T-cell (primary cell): ENCODE results near the gene SLC6A1. TPM values are rescaled to one million over a fixed set of nuclear protein-coding genes. Genes with fewer than 3 reads are reported as not detected.

Experiments used
- ATAC-seq, 4 experiments: fragments of 200-7000 bp in 3 of 4; fragments of 150-1000 bp in 1 of 4; cut with Tn5 transposase; replicated peaks in 1 of 4; 1 replicate in 3 of 4; 2 replicates in 1 of 4; pipeline ENCODE4 v1.10.0; 2021; ENCODE audit warnings: moderate library complexity in 3 of 4, mild to moderate bottlenecking in 2 of 4, moderate number of reproducible peaks in 1 of 4
- CTCF ChIA-PET, 2 donors: fragments of 300-600 bp; sonication (Branson Sonifier 250); formaldehyde crosslinking; loops; one replicate each; lab custom pipeline; 2022; ENCODE audit warnings: antibody characterized with exemption in 2 of 2; lab: Charles Lee
- POLR2A ChIA-PET, 2 donors: fragments of 300-600 bp; sonication (Branson Sonifier 250); formaldehyde crosslinking; loops; one replicate each; lab custom pipeline; 2022; ENCODE audit warnings: antibody characterized with exemption in 2 of 2; lab: Charles Lee
- DNase-seq, 35 experiments: peaks; one replicate each; pipeline versions ENCODE4 v3.0.0 to v3.0.0-alpha.2; 2013 to 2023
- H3K27ac ChIP-seq: one replicate; pipeline ENCODE4 v1.5.1; 2013; ENCODE audit warnings: low read length
- H3K27me3 ChIP-seq, 2 experiments: replicated peaks in 1 of 2; 1 replicate in 1 of 2; 2 replicates in 1 of 2; pipeline versions ENCODE4 v1.6.1 to v1.7.0; 2013; ENCODE audit warnings: low read length in 1 of 2, mixed read lengths in 1 of 2; ENCODE audit not compliant: control insufficient read depth in 2 of 2, insufficient read depth in 2 of 2; ENCODE audit errors: extremely low read depth in 1 of 2
- H3K36me3 ChIP-seq, 2 donors: 1 replicate in 1 of 2; 2 replicates in 1 of 2; pipeline versions ENCODE4 v1.6.1 to v1.7.0; 2013; ENCODE audit warnings: low read length in 1 of 2; ENCODE audit not compliant: control insufficient read depth in 2 of 2, insufficient read depth in 1 of 2; ENCODE audit errors: extremely low read depth in 1 of 2
- H3K4me1 ChIP-seq, 2 experiments: 1 replicate in 1 of 2; 2 replicates in 1 of 2; pipeline versions ENCODE4 v1.6.1 to v1.7.0; 2013; ENCODE audit warnings: low read length in 2 of 2, mixed read lengths in 1 of 2; ENCODE audit not compliant: insufficient read depth in 2 of 2, control insufficient read depth in 1 of 2; ENCODE audit errors: extremely low read depth in 1 of 2
- H3K4me3 ChIP-seq, 2 donors: 1 replicate in 1 of 2; 2 replicates in 1 of 2; pipeline versions ENCODE4 v1.5.1 to v1.7.0; 2013; ENCODE audit warnings: mild to moderate bottlenecking in 2 of 2, low read length in 1 of 2, moderate library complexity in 1 of 2; ENCODE audit not compliant: control insufficient read depth in 1 of 2; ENCODE audit errors: extremely low read depth in 1 of 2
- H3K9me3 ChIP-seq: 2 replicates; pipeline ENCODE4 v1.7.0; 2013
- H3K27ac Mint-ChIP-seq, 2 donors: one replicate each; pipeline ENCODE4 v1.8.0; 2020 to 2021; ENCODE audit warnings: mild to moderate bottlenecking in 2 of 2, mixed read lengths in 2 of 2
- H3K27me3 Mint-ChIP-seq, 2 donors: one replicate each; pipeline ENCODE4 v1.8.0; 2021 to 2022; ENCODE audit warnings: mixed read lengths in 2 of 2
- H3K36me3 Mint-ChIP-seq: one replicate; pipeline ENCODE4 v1.8.0; 2021; ENCODE audit warnings: mixed read lengths
- H3K4me1 Mint-ChIP-seq, 3 donors: one replicate each; pipeline ENCODE4 v1.8.0; 2020 to 2022; ENCODE audit warnings: mixed read lengths in 3 of 3, mild to moderate bottlenecking in 1 of 3
- H3K4me3 Mint-ChIP-seq, 3 donors: one replicate each; pipeline ENCODE4 v1.8.0; 2020 to 2022; ENCODE audit warnings: mild to moderate bottlenecking in 3 of 3, mixed read lengths in 3 of 3, moderate library complexity in 3 of 3
- H3K9me3 Mint-ChIP-seq, 3 donors: one replicate each; pipeline ENCODE4 v1.8.0; 2020 to 2022; ENCODE audit warnings: mixed read lengths in 3 of 3
- WGBS: methylation state at CpG from one replicate; pipeline ENCODE4 v1.1.5; 2013; ENCODE audit warnings: missing lambda C conversion rate; ENCODE audit not compliant: insufficient coverage; 5-methylcytosine and 5-hydroxymethylcytosine counted together
- total RNA-seq, 35 experiments: library from RNA in 6 of 35; stranded (reverse) in 6 of 35; fragments of 120-200 nt in 1 of 35; gene quantifications; one replicate each; pipeline versions ENCODE4 v1.2.1 to v1.2.4 and lab custom pipeline; 2013 to 2026

Gene SLC6A1
- total RNA-seq, 5 donors from 2014 or later (not counting 1 experiment from before 2014, with no cell fraction given) = 0.13 to 0.16 TPM; not detected in 3

DNA sequence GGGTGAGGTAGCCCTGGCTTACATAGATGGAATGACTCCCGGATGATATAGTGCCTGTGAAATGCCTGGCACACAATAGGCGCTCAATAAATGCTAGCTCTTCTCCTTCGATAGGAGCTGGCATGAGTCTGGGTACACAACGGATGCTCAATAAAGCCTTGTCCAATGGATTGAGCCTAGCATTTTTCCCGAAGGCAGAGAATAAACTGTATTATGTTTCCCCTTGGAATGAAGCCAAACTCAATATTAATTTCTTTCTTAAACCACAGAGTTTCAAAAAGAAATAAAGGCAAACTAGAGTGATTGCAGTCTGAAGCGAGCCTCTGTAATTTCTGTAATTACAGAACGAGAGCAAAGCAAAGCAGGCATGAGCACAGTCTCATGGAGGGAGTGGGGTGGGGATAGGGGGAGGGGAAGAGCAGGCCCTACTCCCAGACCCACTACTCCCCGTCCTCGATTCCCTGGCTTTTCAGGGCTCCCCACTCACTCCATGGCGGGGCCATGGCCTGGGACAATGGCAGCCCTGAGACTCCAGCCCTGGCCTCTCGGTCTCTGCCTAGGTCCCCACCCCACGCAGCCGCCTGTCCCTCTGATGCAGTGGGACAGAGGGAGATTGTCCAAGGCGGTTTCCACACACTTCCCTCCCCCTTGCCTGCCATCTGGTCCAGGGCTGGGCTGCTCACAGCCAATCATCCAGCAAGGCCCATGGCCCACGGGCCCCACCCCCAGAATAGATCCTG is 18.0 kb downstream of the SLC6A1 start:
- Mint-ChIP-seq H3K4me3 (no peak overlapping the region), H3K36me3 (no peaks in the 10 kb centered on the region), H3K9me3 (peaks cover 0 to 6% (median 0%) of the 10 kb centered on the region in 3 donors), H3K27me3 (peaks cover 5 to 12% of the 10 kb centered on the region in 2 donors), H3K4me1 (no peaks in the 10 kb centered on the region), H3K27ac (no peak overlapping the region)
- Histone ChIP-seq H3K27ac (no peak overlapping the region), H3K4me3 (no peak overlapping the region), H3K36me3 (no peaks in the 10 kb centered on the region), H3K4me1 (no peaks in the 10 kb centered on the region), H3K27me3 (peaks cover 0 to 9% of the 10 kb centered on the region in 2 experiments), H3K9me3 (no peaks in the 10 kb centered on the region)
- DNase-seq (no peak), ATAC-seq (no peak)
- POLR2A ChIA-PET = no interaction called here
- 82% methylated on average over 6 of the region's 15 CpGs for WGBS
- CTCF ChIA-PET = no interaction called here

DNA sequence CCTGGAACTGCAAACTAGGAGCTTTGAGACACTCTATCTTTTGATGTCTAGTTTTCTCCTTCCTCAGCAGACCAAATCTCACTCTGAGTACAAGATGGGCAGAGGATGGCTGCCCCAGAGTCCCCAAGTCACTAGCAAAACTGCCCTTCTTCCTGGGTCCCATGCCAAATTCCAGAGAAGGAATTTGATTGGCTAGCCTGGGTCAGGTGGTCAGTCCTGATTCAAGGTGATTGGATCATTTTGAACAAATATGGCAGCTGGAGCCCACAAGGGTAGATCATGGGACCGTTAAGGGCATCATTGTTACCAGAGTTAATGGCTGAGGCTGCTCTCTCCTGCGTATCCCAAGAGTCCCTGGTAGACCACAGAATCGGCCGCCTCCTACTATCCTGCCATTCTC is 21.7 kb downstream of the SLC6A1 start:
- H3K27ac ChIP-seq = no peak overlapping the region
- ChIA-PET POLR2A (no interaction called here), CTCF (no interaction called here)
- no peaks in the 10 kb centered on the region for H3K36me3 ChIP-seq
- Mint-ChIP-seq H3K9me3 (peaks cover 0 to 6% (median 0%) of the 10 kb centered on the region in 3 donors), H3K4me3 (no peak overlapping the region), H3K27ac (no peak overlapping the region), H3K4me1 (peaks cover 0 to 2% (median 0%) of the 10 kb centered on the region in 3 donors), H3K27me3 (peaks cover 8 to 21% of the 10 kb centered on the region in 2 donors), H3K36me3 (no peaks in the 10 kb centered on the region)
- ATAC-seq (no peak), DNase-seq (no peak)
- H3K9me3 ChIP-seq = no peaks in the 10 kb centered on the region
- H3K4me1 ChIP-seq = no peaks in the 10 kb centered on the region
- peaks cover 0 to 19% of the 10 kb centered on the region in 2 experiments for H3K27me3 ChIP-seq
- WGBS = 72% methylated on average over 4 of the region's 4 CpGs
- no peak overlapping the region for H3K4me3 ChIP-seq

DNA sequence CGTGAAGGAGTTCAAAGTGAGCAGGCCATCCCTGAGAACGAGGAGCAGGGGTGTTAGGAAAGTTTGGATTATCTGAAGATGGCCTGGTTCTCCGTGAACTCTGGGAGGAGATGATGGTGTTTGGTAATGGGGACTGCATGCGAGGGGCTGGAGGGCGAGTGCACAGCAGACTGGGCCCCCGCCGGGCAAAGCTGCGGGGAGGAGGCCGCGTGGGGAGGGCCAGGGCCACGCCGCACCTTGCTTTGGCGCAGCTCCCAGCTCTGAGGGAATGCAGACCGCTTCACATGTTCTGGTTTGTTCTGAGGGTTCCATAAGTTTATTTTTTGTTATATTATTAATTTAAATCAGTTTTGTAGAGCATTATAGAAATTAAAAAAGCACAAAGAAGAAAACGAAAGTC is 22.2 kb downstream of the SLC6A1 start:
- ATAC-seq = no peak
- ChIA-PET CTCF (no interaction called here), POLR2A (no interaction called here)
- no peak overlapping the region for H3K4me3 Mint-ChIP-seq
- Histone ChIP-seq H3K27me3 (peaks cover 0 to 20% of the 10 kb centered on the region in 2 experiments), H3K4me3 (no peak overlapping the region), H3K27ac (no peak overlapping the region), H3K36me3 (no peaks in the 10 kb centered on the region), H3K4me1 (no peaks in the 10 kb centered on the region), H3K9me3 (no peaks in the 10 kb centered on the region)
- peaks cover 0 to 6% (median 0%) of the 10 kb centered on the region in 3 donors for H3K9me3 Mint-ChIP-seq
- no peaks in the 10 kb centered on the region for H3K36me3 Mint-ChIP-seq
- H3K27ac Mint-ChIP-seq = no peak overlapping the region
- H3K27me3 Mint-ChIP-seq = peaks cover 8 to 24% of the 10 kb centered on the region in 2 donors
- peaks cover 0 to 6% (median 0%) of the 10 kb centered on the region in 3 donors for H3K4me1 Mint-ChIP-seq
- 81% methylated on average over 7 of the region's 15 CpGs for WGBS
- no peak for DNase-seq

DNA sequence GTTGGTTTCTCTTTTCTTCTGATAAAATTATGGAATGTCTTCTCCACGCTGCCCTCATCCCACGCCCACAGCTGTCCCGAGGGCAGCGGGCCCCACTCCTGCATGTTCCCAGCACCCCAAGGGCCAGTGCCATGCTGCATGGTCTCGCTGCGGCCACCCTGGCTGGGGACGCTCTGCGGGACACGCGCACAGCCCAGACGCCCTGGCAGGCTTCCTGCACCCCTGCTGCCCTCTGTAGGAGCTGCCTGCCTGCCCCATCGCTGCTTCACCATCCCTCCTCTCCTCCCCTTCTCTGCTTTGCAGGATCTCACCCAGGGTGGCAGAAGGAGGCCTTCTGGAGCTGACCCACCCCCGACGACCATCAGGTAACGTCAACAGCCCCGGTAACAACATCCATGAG is 22.8 kb downstream of the SLC6A1 start:
- Histone ChIP-seq H3K4me3 (no peak overlapping the region), H3K36me3 (no peaks in the 10 kb centered on the region), H3K27ac (no peak overlapping the region), H3K27me3 (peaks cover 0 to 24% of the 10 kb centered on the region in 2 experiments), H3K9me3 (no peaks in the 10 kb centered on the region), H3K4me1 (no peaks in the 10 kb centered on the region)
- Mint-ChIP-seq H3K27ac (no peak overlapping the region), H3K9me3 (peaks cover 0 to 6% (median 0%) of the 10 kb centered on the region in 3 donors), H3K36me3 (no peaks in the 10 kb centered on the region), H3K4me3 (no peak overlapping the region), H3K4me1 (peaks cover 0 to 6% (median 0%) of the 10 kb centered on the region in 3 donors), H3K27me3 (peaks cover 8 to 24% of the 10 kb centered on the region in 2 donors)
- 83% methylated on average over 11 of the region's 16 CpGs for WGBS
- ATAC-seq (no peak), DNase-seq (no peak)
- ChIA-PET CTCF (no interaction called here), POLR2A (no interaction called here)

DNA sequence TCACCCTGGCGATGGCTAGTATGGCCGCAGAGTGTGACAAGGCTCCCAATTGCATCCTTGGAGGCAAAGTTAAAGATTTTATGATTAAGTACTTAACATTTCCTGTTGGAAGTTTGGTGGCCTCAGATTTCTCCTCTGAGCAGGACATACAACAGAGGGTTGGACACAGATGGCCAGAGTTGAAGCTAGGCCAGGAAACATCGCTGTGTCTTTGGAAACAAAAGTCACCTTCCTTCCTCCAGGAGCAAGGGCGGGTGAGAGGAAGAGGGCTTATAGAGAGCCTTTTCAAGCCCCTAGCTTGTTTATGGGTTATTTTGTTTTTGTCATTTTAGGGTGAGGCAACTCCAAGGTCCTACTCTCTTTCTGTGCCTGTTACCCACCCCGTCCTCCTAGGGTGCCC is 24.2 kb downstream of the SLC6A1 start:
- H3K27me3 ChIP-seq = peaks cover 0 to 22% of the 10 kb centered on the region in 2 experiments
- ChIA-PET CTCF (no interaction called here), POLR2A (no interaction called here)
- no peak overlapping the region for H3K27ac ChIP-seq
- H3K36me3 Mint-ChIP-seq = no peaks in the 10 kb centered on the region
- H3K4me3 ChIP-seq = no peak overlapping the region
- 67% methylated on average over 1 of the region's 5 CpGs for WGBS
- H3K4me1 Mint-ChIP-seq = peaks cover 0 to 6% (median 0%) of the 10 kb centered on the region in 3 donors
- no peak for DNase-seq
- H3K4me3 Mint-ChIP-seq = no peak overlapping the region
- H3K9me3 ChIP-seq = no peaks in the 10 kb centered on the region
- no peak overlapping the region for H3K27ac Mint-ChIP-seq
- H3K36me3 ChIP-seq = no peaks in the 10 kb centered on the region
- H3K9me3 Mint-ChIP-seq = peaks cover 0 to 5% (median 0%) of the 10 kb centered on the region in 3 donors
- H3K27me3 Mint-ChIP-seq = peaks cover 8 to 24% of the 10 kb centered on the region in 2 donors
- no peak for ATAC-seq
- no peaks in the 10 kb centered on the region for H3K4me1 ChIP-seq

DNA sequence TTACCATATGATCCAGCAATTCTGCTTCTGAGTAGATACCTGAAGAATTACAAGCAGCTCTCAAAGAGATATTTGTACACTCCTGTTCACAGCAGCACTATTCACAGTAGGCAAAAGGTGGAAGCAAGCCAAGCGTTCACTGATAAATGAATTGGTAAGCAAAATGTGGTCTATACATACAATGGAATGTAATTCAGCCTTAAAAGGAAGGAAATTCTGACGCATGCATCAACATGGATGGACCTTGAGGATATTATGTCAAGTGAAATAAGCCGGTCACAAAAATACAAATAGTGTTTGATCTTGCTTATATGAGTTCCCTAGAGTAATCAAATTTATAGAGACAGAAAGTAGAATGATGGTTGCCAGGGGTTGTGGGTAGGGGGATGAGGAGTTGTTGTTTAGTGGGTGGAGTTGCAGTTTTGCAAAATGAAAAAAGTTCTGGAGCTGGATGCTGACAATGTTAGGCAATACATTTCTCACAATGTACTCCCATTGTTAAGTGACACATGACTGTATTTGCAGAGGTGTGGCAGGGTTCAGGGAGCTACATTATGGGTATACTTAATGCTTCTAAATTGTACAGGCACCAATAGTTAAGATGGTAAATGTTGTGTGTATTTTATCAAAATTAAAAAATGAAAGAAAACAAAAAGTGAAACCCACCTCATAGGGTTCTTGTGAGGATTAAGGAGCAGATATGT is 26.7 kb downstream of the SLC6A1 start:
- Mint-ChIP-seq H3K27ac (no peak overlapping the region), H3K36me3 (no peaks in the 10 kb centered on the region), H3K4me3 (no peak overlapping the region), H3K4me1 (peaks cover 0 to 6% (median 0%) of the 10 kb centered on the region in 3 donors), H3K27me3 (peaks cover 10 to 17% of the 10 kb centered on the region in 2 donors), H3K9me3 (no peaks in the 10 kb centered on the region)
- ATAC-seq (no peak), DNase-seq (no peak)
- Histone ChIP-seq H3K9me3 (no peaks in the 10 kb centered on the region), H3K4me3 (no peak overlapping the region), H3K4me1 (no peaks in the 10 kb centered on the region), H3K27ac (no peak overlapping the region), H3K36me3 (no peaks in the 10 kb centered on the region), H3K27me3 (peaks cover 0 to 27% of the 10 kb centered on the region in 2 experiments)
- 65% methylated on average over 3 of the region's 3 CpGs for WGBS
- CTCF ChIA-PET = no interaction called here
- POLR2A ChIA-PET = no interaction called here
